SU-DHL-6 (cell line): ENCODE measurements around the gene SDC3.

Experiments used
- H2AFZ ChIP-seq: fragments of 200-600 bp; sonication (generic); 2 replicates; pipeline ENCODE4 v1.6.1; 2014; ENCODE audit warnings: low read depth, mild to moderate bottlenecking, moderate library complexity, mixed read lengths, antibody characterized with exemption, low read length; ENCODE audit not compliant: severe bottlenecking
- H3F3A ChIP-seq: fragments of 200-600 bp; shearing (Covaris generic); 2 replicates; pipeline ENCODE4 v1.6.0; 2016; ENCODE audit warnings: antibody characterized with exemption, mild to moderate bottlenecking; ENCODE audit not compliant: insufficient read depth
- H3K27ac ChIP-seq: fragments of 200-600 bp; sonication (generic); 2 replicates; pipeline ENCODE4 v1.5.1; 2016; ENCODE audit warnings: low read depth, mild to moderate bottlenecking, low read length, moderate library complexity, mixed read lengths
- H3K27me3 ChIP-seq: fragments of 200-600 bp; sonication (generic), shearing (Covaris generic); 2 replicates; pipeline ENCODE4 v1.6.0; 2014; ENCODE audit warnings: mild to moderate bottlenecking, low read length
- H3K36me3 ChIP-seq: fragments of 200-600 bp; sonication (generic); 2 replicates; pipeline ENCODE4 v1.6.1; 2014; ENCODE audit warnings: mild to moderate bottlenecking, low read length, mixed read lengths
- H3K4me2 ChIP-seq: fragments of 300-600, 200-600 bp; shearing (Covaris generic), sonication (generic); 2 replicates; pipeline ENCODE4 v1.6.0; 2014; ENCODE audit warnings: low read length, low read depth, mild to moderate bottlenecking; ENCODE audit not compliant: poor library complexity, severe bottlenecking
- H3K4me3 ChIP-seq: fragments of 200-600 bp; sonication (generic); 2 replicates; pipeline ENCODE4 v1.5.1; 2014; ENCODE audit warnings: antibody characterized with exemption, low read length, mild to moderate bottlenecking, mixed read lengths; ENCODE audit not compliant: insufficient read depth, poor library complexity, severe bottlenecking
- H3K79me2 ChIP-seq: fragments of 200-600 bp; sonication (generic); 2 replicates; pipeline ENCODE4 v1.6.1; 2014; ENCODE audit warnings: mild to moderate bottlenecking, low read length, moderate library complexity; ENCODE audit not compliant: insufficient read depth
- H3K9ac ChIP-seq: fragments of 200-600 bp; sonication (generic); 2 replicates; pipeline ENCODE4 v1.7.0; 2014; ENCODE audit warnings: mild to moderate bottlenecking, low read length
- H3K9me2 ChIP-seq: fragments of 200-600 bp; sonication (generic); replicated peaks from 2 replicates; pipeline ENCODE4 v1.6.1; 2014; ENCODE audit warnings: low read length; ENCODE audit not compliant: insufficient read depth
- H3K9me3 ChIP-seq: fragments of 200-600 bp; sonication (generic); 2 replicates; pipeline ENCODE4 v1.6.1; 2014; ENCODE audit warnings: low read length, mixed read lengths; ENCODE audit not compliant: insufficient read depth
- H4K20me1 ChIP-seq: fragments of 200-600 bp; sonication (generic); 2 replicates; pipeline ENCODE4 v1.6.1; 2014; ENCODE audit warnings: low read depth, mild to moderate bottlenecking, antibody characterized with exemption, low read length, moderate library complexity, mixed read lengths
- EZH2phosphoT487 ChIP-seq: fragments of 200-600 bp; sonication (generic), shearing (Covaris generic); conservative IDR thresholded peaks from 2 replicates; pipeline ENCODE4 v1.6.1; 2018; ENCODE audit warnings: mild to moderate bottlenecking, antibody characterized with exemption, low read length, moderate library complexity, mixed read lengths
- TF ChIP-seq, protein P1 (sequence below): fragments of 200-600 bp; sonication (generic); IDR thresholded peaks from one replicate; pipeline ENCODE4 v1.5.1; 2017; ENCODE audit warnings: antibody characterized with exemption, mild to moderate bottlenecking, low read length, moderate library complexity; ENCODE audit not compliant: insufficient read depth, poor library complexity, severe bottlenecking

The SDC3 gene

DNA sequence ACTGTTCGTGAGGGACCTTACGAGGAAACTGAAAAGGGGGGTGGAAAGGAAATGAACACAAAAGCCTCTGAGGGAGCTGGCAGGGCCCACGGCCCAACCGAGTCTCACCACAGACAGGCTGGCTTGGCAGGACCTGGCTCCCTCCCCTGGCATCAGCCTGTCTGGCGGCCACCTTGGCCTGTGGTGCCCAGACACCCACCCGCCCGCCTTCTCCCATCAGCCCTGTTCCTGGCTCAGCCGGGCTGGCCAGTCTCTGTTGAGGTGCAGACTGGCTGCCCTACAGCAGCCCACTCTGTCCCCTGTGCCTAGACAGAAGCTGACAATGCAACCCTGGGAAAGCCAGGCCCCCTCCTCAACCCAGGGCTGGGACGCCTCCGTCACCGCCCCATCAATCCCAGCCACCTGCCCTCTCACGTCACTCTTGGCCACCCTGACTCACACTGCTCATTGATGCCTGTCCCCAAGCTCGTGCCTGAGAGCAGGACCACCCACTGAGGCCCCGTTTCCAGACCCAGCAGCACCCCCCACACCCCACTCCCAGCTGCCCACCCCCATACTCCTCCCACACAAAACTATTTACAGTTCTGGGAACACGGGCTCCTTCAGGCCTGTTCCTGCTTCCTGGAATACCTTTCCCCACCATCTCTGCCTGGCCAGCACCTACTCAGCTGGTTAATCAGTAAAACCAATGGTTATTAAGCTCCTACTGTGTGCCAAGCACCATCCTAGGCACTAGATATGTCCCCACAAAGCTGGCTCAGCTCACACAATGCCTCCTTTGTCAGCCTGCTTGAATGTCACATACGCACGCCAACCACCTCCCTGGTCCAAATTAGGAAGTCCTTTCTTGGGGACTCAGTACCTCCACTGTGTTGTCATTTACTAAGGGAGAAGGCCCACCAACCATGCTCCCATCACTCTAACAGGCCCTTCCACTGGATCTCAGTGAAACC, 22.7 kb downstream of the SDC3 start:
- TF ChIP-seq, protein P1, sequence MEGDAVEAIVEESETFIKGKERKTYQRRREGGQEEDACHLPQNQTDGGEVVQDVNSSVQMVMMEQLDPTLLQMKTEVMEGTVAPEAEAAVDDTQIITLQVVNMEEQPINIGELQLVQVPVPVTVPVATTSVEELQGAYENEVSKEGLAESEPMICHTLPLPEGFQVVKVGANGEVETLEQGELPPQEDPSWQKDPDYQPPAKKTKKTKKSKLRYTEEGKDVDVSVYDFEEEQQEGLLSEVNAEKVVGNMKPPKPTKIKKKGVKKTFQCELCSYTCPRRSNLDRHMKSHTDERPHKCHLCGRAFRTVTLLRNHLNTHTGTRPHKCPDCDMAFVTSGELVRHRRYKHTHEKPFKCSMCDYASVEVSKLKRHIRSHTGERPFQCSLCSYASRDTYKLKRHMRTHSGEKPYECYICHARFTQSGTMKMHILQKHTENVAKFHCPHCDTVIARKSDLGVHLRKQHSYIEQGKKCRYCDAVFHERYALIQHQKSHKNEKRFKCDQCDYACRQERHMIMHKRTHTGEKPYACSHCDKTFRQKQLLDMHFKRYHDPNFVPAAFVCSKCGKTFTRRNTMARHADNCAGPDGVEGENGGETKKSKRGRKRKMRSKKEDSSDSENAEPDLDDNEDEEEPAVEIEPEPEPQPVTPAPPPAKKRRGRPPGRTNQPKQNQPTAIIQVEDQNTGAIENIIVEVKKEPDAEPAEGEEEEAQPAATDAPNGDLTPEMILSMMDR = no peak
- TF ChIP-seq EZH2phosphoT487 = no peak
- Histone ChIP-seq H4K20me1 (no peaks in the 10 kb centered on the region), H3K27ac (no peak overlapping the region), H3F3A (no peaks in the 10 kb centered on the region), H3K79me2 (no peaks in the 10 kb centered on the region), H3K4me3 (no peak overlapping the region), H3K4me2 (no peak overlapping the region), H3K9ac (no peak overlapping the region), H3K9me2 (no peaks in the 10 kb centered on the region), H3K9me3 (no peaks in the 10 kb centered on the region), H3K36me3 (no peaks in the 10 kb centered on the region), H3K27me3 (no peaks in the 10 kb centered on the region), H2AFZ (no peak overlapping the region)

DNA sequence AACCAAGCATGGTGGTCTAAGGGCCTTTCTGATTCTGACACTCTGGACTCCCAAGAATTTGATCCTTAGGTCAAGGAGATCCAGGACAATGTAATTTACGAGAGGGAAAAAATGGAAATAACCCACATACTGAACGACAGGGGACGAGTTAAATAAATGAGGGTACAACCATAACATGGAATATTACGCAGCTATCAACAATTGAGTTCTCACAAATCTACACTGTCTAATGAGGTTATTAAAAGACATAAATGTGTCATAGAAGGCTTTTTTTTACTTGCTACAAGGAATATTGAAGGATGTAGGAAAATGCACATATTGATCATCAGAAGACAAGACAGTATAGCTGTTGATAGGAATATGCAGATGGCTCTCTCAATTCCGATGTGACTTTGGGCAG, 23.8 kb downstream of the SDC3 start:
- no peaks in the 10 kb centered on the region for H3K36me3 ChIP-seq
- H3K9me2 ChIP-seq = no peaks in the 10 kb centered on the region
- H3K9ac ChIP-seq = no peak overlapping the region
- H3K79me2 ChIP-seq = no peaks in the 10 kb centered on the region
- no peaks in the 10 kb centered on the region for H3F3A ChIP-seq
- H3K27me3 ChIP-seq = no peaks in the 10 kb centered on the region
- no peak overlapping the region for H3K27ac ChIP-seq
- TF ChIP-seq EZH2phosphoT487 = no peak
- TF ChIP-seq, protein P1 = no peak
- no peaks in the 10 kb centered on the region for H3K9me3 ChIP-seq
- H4K20me1 ChIP-seq = no peaks in the 10 kb centered on the region
- no peak overlapping the region for H3K4me3 ChIP-seq
- H2AFZ ChIP-seq = no peak overlapping the region
- no peak overlapping the region for H3K4me2 ChIP-seq

DNA sequence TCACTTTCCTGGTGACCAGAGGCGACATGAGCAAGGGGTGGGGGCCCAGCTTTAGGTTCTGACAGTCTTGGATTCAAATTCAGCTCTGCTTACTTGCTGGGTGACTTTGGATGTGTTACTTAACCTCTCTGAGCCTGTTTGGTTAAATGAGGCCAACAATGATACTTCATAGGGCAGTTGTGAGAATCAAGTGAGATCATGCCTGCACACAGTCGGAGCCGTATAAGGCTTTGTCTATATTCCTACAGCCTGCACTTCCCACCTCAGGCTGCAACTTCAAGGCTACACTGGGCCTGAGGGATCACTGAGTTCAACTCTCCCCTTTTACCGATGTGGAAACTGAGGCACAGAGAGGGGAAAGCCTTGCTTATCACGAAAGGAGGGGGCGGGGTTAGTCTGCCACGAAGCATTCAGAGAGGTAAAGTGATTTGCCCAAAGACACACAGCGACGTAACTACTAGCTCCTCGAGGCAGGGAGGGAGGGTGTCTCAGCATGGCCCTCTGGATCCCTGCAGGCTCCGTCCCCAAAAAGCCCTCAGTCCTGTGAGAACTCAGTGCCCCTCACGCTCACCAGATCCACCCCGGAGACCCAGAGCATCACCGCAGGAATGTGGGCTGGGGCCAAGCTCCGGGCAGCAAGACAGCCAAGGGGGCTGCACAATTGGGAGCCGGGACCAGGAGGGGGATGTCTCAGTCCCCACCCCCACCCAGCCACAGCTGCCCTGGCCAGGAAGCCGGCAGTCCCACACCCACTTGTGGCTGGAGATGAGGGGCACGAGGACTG, 25.0 kb downstream of the SDC3 start:
- no peaks in the 10 kb centered on the region for H3K79me2 ChIP-seq
- H3K9me2 ChIP-seq = no peaks in the 10 kb centered on the region
- H2AFZ ChIP-seq = no peak overlapping the region
- no peak overlapping the region for H3K4me2 ChIP-seq
- no peak overlapping the region for H3K27ac ChIP-seq
- H4K20me1 ChIP-seq = no peaks in the 10 kb centered on the region
- no peak overlapping the region for H3K4me3 ChIP-seq
- H3K9me3 ChIP-seq = no peaks in the 10 kb centered on the region
- H3K27me3 ChIP-seq = no peaks in the 10 kb centered on the region
- TF ChIP-seq, protein P1 = no peak
- no peak for TF ChIP-seq EZH2phosphoT487
- no peak overlapping the region for H3K9ac ChIP-seq
- no peaks in the 10 kb centered on the region for H3K36me3 ChIP-seq
- H3F3A ChIP-seq = no peaks in the 10 kb centered on the region
